HG02938 (cell line): ENCODE data around the gene C17orf100.
"Not testable (repeated sequence)": the region's sequence is repeated elsewhere in the genome, so short reads cannot be mapped to it uniquely, and the experiment has no call there.

Source experiments
- ATAC-seq: cut with Tn5 transposase; IDR thresholded peaks from one replicate; pipeline ENCODE4 v1.9.1; 2021; ENCODE audit warnings: mild to moderate bottlenecking, moderate library complexity; ENCODE audit not compliant: unreplicated experiment

The C17orf100 gene

GRCh38 chr17:6640536-6641246 is 10.9 kb upstream of the C17orf100 start, which contains the start of the genes KIAA0753 and TXNDC17:
Gene KIAA0753, minus strand, starts transcription at chr17:6640711. Its CDS starts 5,608 bp downstream, at chr17:6635103.
Gene TXNDC17, plus strand, starts transcription at chr17:6641060. Its CDS starts 23 bp downstream, at chr17:6641083.
- peak; percentile 78 for ATAC-seq

- ATAC-seq = peak; percentile 12
Observed at GRCh38 chr17:6641247-6641863, 10.2 kb upstream of the C17orf100 start.

- no peak for ATAC-seq
Observed at GRCh38 chr17:6642592-6642991, 9.0 kb upstream of the C17orf100 start.

- no peak for ATAC-seq
Observed at GRCh38 chr17:6643451-6644125, 8.0 kb upstream of the C17orf100 start.

- ATAC-seq = no peak
Observed at GRCh38 chr17:6648181-6648580, 3.4 kb upstream of the C17orf100 start.

- ATAC-seq = no peak
Observed at GRCh38 chr17:6651919-6652452, 424 bp downstream of the C17orf100 start.

- no peak for ATAC-seq
Observed at GRCh38 chr17:6654841-6655731, 3.5 kb downstream of the C17orf100 start.

- not testable (repeated sequence) for ATAC-seq
Observed at GRCh38 chr17:6655732-6656361, 4.3 kb downstream of the C17orf100 start.

GRCh38 chr17:6656797-6657632 is 5.5 kb downstream of the C17orf100 start:
- peak; percentile 40 for ATAC-seq

GRCh38 chr17:6657633-6658287 is 6.2 kb downstream of the C17orf100 start:
- no peak for ATAC-seq

- not testable (repeated sequence) for ATAC-seq
Observed at GRCh38 chr17:6658411-6658810, 6.8 kb downstream of the C17orf100 start.

GRCh38 chr17:6660101-6660500 is 8.5 kb downstream of the C17orf100 start:
- ATAC-seq = no peak

- peak; percentile 57 for ATAC-seq
Observed at GRCh38 chr17:6660805-6661463, 9.4 kb downstream of the C17orf100 start.

- ATAC-seq = no peak
Observed at GRCh38 chr17:6661464-6661848, 9.9 kb downstream of the C17orf100 start.

GRCh38 chr17:6663200-6663599 is 11.6 kb downstream of the C17orf100 start:
- not testable (repeated sequence) for ATAC-seq

GRCh38 chr17:6666077-6666521 is 14.5 kb downstream of the C17orf100 start:
- no peak for ATAC-seq

GRCh38 chr17:6666557-6666956 is 15.0 kb downstream of the C17orf100 start:
- no peak for ATAC-seq

- no peak for ATAC-seq
Observed at GRCh38 chr17:6667516-6667915, 16.0 kb downstream of the C17orf100 start.
